T-cell (primary cell): ENCODE data around the gene NRF1. TPM values are rescaled to one million over a fixed set of nuclear protein-coding genes. Genes with fewer than 3 reads are reported as not detected.
"Not testable (repeated sequence)": the region's sequence is repeated elsewhere in the genome, so short reads cannot be mapped to it uniquely, and the experiment has no call there.

Experiments used
- ATAC-seq, 4 experiments: fragments of 200-7000 bp in 3 of 4; fragments of 150-1000 bp in 1 of 4; cut with Tn5 transposase; replicated peaks in 1 of 4; 1 replicate in 3 of 4; 2 replicates in 1 of 4; pipeline ENCODE4 v1.10.0; 2021; ENCODE audit warnings: moderate library complexity in 3 of 4, mild to moderate bottlenecking in 2 of 4, moderate number of reproducible peaks in 1 of 4
- CTCF ChIA-PET, 2 donors: fragments of 300-600 bp; sonication (Branson Sonifier 250); formaldehyde crosslinking; loops; one replicate each; lab custom pipeline; 2022; ENCODE audit warnings: antibody characterized with exemption in 2 of 2; lab: Charles Lee
- POLR2A ChIA-PET, 2 donors: fragments of 300-600 bp; sonication (Branson Sonifier 250); formaldehyde crosslinking; loops; one replicate each; lab custom pipeline; 2022; ENCODE audit warnings: antibody characterized with exemption in 2 of 2; lab: Charles Lee
- DNase-seq, 35 experiments: peaks; one replicate each; pipeline versions ENCODE4 v3.0.0 to v3.0.0-alpha.2; 2013 to 2023
- H3K27ac ChIP-seq: one replicate; pipeline ENCODE4 v1.5.1; 2013; ENCODE audit warnings: low read length
- H3K27me3 ChIP-seq, 2 experiments: replicated peaks in 1 of 2; 1 replicate in 1 of 2; 2 replicates in 1 of 2; pipeline versions ENCODE4 v1.6.1 to v1.7.0; 2013; ENCODE audit warnings: low read length in 1 of 2, mixed read lengths in 1 of 2; ENCODE audit not compliant: control insufficient read depth in 2 of 2, insufficient read depth in 2 of 2; ENCODE audit errors: extremely low read depth in 1 of 2
- H3K36me3 ChIP-seq, 2 donors: 1 replicate in 1 of 2; 2 replicates in 1 of 2; pipeline versions ENCODE4 v1.6.1 to v1.7.0; 2013; ENCODE audit warnings: low read length in 1 of 2; ENCODE audit not compliant: control insufficient read depth in 2 of 2, insufficient read depth in 1 of 2; ENCODE audit errors: extremely low read depth in 1 of 2
- H3K4me1 ChIP-seq, 2 experiments: 1 replicate in 1 of 2; 2 replicates in 1 of 2; pipeline versions ENCODE4 v1.6.1 to v1.7.0; 2013; ENCODE audit warnings: low read length in 2 of 2, mixed read lengths in 1 of 2; ENCODE audit not compliant: insufficient read depth in 2 of 2, control insufficient read depth in 1 of 2; ENCODE audit errors: extremely low read depth in 1 of 2
- H3K4me3 ChIP-seq, 2 donors: 1 replicate in 1 of 2; 2 replicates in 1 of 2; pipeline versions ENCODE4 v1.5.1 to v1.7.0; 2013; ENCODE audit warnings: mild to moderate bottlenecking in 2 of 2, low read length in 1 of 2, moderate library complexity in 1 of 2; ENCODE audit not compliant: control insufficient read depth in 1 of 2; ENCODE audit errors: extremely low read depth in 1 of 2
- H3K9me3 ChIP-seq: 2 replicates; pipeline ENCODE4 v1.7.0; 2013
- H3K27ac Mint-ChIP-seq, 2 donors: one replicate each; pipeline ENCODE4 v1.8.0; 2020 to 2021; ENCODE audit warnings: mild to moderate bottlenecking in 2 of 2, mixed read lengths in 2 of 2
- H3K27me3 Mint-ChIP-seq, 2 donors: one replicate each; pipeline ENCODE4 v1.8.0; 2021 to 2022; ENCODE audit warnings: mixed read lengths in 2 of 2
- H3K36me3 Mint-ChIP-seq: one replicate; pipeline ENCODE4 v1.8.0; 2021; ENCODE audit warnings: mixed read lengths
- H3K4me1 Mint-ChIP-seq, 3 donors: one replicate each; pipeline ENCODE4 v1.8.0; 2020 to 2022; ENCODE audit warnings: mixed read lengths in 3 of 3, mild to moderate bottlenecking in 1 of 3
- H3K4me3 Mint-ChIP-seq, 3 donors: one replicate each; pipeline ENCODE4 v1.8.0; 2020 to 2022; ENCODE audit warnings: mild to moderate bottlenecking in 3 of 3, mixed read lengths in 3 of 3, moderate library complexity in 3 of 3
- H3K9me3 Mint-ChIP-seq, 3 donors: one replicate each; pipeline ENCODE4 v1.8.0; 2020 to 2022; ENCODE audit warnings: mixed read lengths in 3 of 3
- WGBS: methylation state at CpG from one replicate; pipeline ENCODE4 v1.1.5; 2013; ENCODE audit warnings: missing lambda C conversion rate; ENCODE audit not compliant: insufficient coverage; 5-methylcytosine and 5-hydroxymethylcytosine counted together
- total RNA-seq, 35 experiments: library from RNA in 6 of 35; stranded (reverse) in 6 of 35; fragments of 120-200 nt in 1 of 35; gene quantifications; one replicate each; pipeline versions ENCODE4 v1.2.1 to v1.2.4 and lab custom pipeline; 2013 to 2026

NRF1 gene
- total RNA-seq, 5 donors from 2014 or later (not counting 1 experiment from before 2014, with no cell fraction given): 31.5 to 38.0 (median 35.6) TPM

GRCh38 chr7:129636030-129636550, 24.6 kb downstream of the NRF1 start:
- CTCF ChIA-PET: interaction anchor here in 1 of 2 donors (2.0 kb wide), 1 partner anchor 25 kb away, joined by 6 read pairs; the partner anchor contains the start of gene NRF1
- H3K4me1 Mint-ChIP-seq: peaks cover 52 to 59% (median 57%) of the 10 kb centered on the region in 3 donors
- H3K9me3 Mint-ChIP-seq, H3K9me3 ChIP-seq, H3K27ac ChIP-seq, H3K4me3 ChIP-seq, H3K36me3 Mint-ChIP-seq, H3K27me3 ChIP-seq, H3K4me3 Mint-ChIP-seq, H3K27me3 Mint-ChIP-seq, DNase-seq, H3K36me3 ChIP-seq, POLR2A ChIA-PET, H3K27ac Mint-ChIP-seq, ATAC-seq: not testable (repeated sequence)
- 87% methylated on average over 3 of the region's 5 CpGs for WGBS
- peaks cover 0 to 11% of the 10 kb centered on the region in 2 experiments for H3K4me1 ChIP-seq

- ATAC-seq (no peak), DNase-seq (no peak)
- H3K4me1 Mint-ChIP-seq: peaks cover 50 to 59% (median 52%) of the 10 kb centered on the region in 3 donors
- H3K36me3 Mint-ChIP-seq: peaks cover 3% of the 10 kb centered on the region
- H3K9me3 ChIP-seq: no peaks in the 10 kb centered on the region
- no peaks in the 10 kb centered on the region for H3K27me3 Mint-ChIP-seq
- CTCF ChIA-PET: interaction anchor here in 1 of 2 donors (0.5 to 2.0 kb wide), 4 partner anchors 14 to 261 kb away, joined by 3 to 9 read pairs (median 5); partner anchors contain the start of gene NRF1
- H3K4me1 ChIP-seq: peaks cover 0 to 11% of the 10 kb centered on the region in 2 experiments
- H3K27ac ChIP-seq: no peak overlapping the region
- H3K36me3 ChIP-seq: peaks cover 0 to 3% of the 10 kb centered on the region in 2 donors
- POLR2A ChIA-PET: interaction anchor here in 1 of 2 donors (0.8 kb wide), 1 partner anchor 25 kb away, joined by 3 read pairs; the partner anchor contains the start of gene NRF1
- H3K4me3 Mint-ChIP-seq: no peak overlapping the region
- no peaks in the 10 kb centered on the region for H3K27me3 ChIP-seq
- no peaks in the 10 kb centered on the region for H3K9me3 Mint-ChIP-seq
- WGBS: 100% methylated on average over 1 of the region's 4 CpGs
- no peak overlapping the region for H3K4me3 ChIP-seq
- H3K27ac Mint-ChIP-seq: no peak overlapping the region
Observed at GRCh38 chr7:129636641-129637040, 25.1 kb downstream of the NRF1 start.

- Histone ChIP-seq H3K27me3 (no peaks in the 10 kb centered on the region), H3K4me1 (peaks cover 0 to 6% of the 10 kb centered on the region in 2 experiments), H3K9me3 (no peaks in the 10 kb centered on the region), H3K4me3 (no peak overlapping the region), H3K27ac (no peak overlapping the region), H3K36me3 (peaks cover 3 to 7% of the 10 kb centered on the region in 2 donors)
- CTCF ChIA-PET: interaction anchor here in 1 of 2 donors (0.6 to 1.7 kb wide), 3 partner anchors 28 to 66 kb away, joined by 3 to 7 read pairs (median 3); no protein-coding TSS in a partner anchor
- H3K27ac Mint-ChIP-seq: no peak overlapping the region
- WGBS: 71% methylated on average over 1 of the region's 2 CpGs
- no peak overlapping the region for H3K4me3 Mint-ChIP-seq
- H3K9me3 Mint-ChIP-seq: no peaks in the 10 kb centered on the region
- no peak for ATAC-seq
- H3K36me3 Mint-ChIP-seq: peaks cover 3% of the 10 kb centered on the region
- peaks cover 30 to 51% (median 44%) of the 10 kb centered on the region in 3 donors for H3K4me1 Mint-ChIP-seq
- no peaks in the 10 kb centered on the region for H3K27me3 Mint-ChIP-seq
- POLR2A ChIA-PET: no interaction called here
- DNase-seq: no peak
Observed at GRCh38 chr7:129640400-129640799, 28.9 kb downstream of the NRF1 start.

DNA sequence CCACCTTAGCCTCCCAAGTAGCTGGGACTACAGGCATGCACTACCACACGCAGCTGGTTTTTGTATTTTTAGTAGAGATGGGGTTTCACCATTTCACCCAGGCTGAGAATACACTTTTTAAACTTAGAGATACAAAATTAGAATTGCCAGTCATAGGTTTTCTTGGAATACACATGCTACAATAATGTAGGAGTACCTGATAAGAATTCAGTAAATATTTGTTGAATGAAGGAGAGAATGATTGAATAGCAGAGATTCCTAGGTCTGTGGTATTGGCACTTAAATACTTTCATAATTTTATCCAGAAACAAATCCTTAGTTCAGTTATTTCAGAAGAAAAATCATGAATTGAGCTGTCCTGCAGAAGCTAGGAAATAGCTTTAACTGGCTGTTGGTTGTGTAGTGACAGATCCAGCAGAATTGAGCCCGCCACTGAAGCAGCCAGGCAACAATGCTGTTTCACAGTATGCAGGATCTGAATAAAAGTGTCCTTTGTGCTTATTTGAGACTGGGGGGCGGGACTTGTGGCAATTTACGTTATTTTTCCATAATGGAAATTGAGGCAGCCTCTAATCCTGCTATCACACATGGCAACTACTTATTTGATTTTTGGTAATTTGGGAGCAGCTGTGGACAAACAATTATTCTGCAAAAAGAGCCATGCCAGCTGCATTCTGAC, 31.5 kb downstream of the NRF1 start:
- H3K27me3 Mint-ChIP-seq: no peaks in the 10 kb centered on the region
- H3K4me3 Mint-ChIP-seq: no peak overlapping the region

GRCh38 chr7:129643550-129644170, 32.1 kb downstream of the NRF1 start:
- DNase-seq: no peak
- Histone ChIP-seq H3K27me3 (no peaks in the 10 kb centered on the region), H3K4me1 (no peaks in the 10 kb centered on the region), H3K27ac (no peak overlapping the region), H3K4me3 (no peak overlapping the region), H3K36me3 (peaks cover 0 to 7% of the 10 kb centered on the region in 2 donors), H3K9me3 (no peaks in the 10 kb centered on the region)
- WGBS: 83% methylated on average over 3 of the region's 6 CpGs
- H3K36me3 Mint-ChIP-seq: peaks cover 19% of the 10 kb centered on the region
- no peaks in the 10 kb centered on the region for H3K27me3 Mint-ChIP-seq
- H3K4me1 Mint-ChIP-seq: peaks cover 17 to 33% (median 29%) of the 10 kb centered on the region in 3 donors
- H3K27ac Mint-ChIP-seq: no peak overlapping the region
- POLR2A ChIA-PET: no interaction called here
- no peak for ATAC-seq
- no peak overlapping the region for H3K4me3 Mint-ChIP-seq
- no peaks in the 10 kb centered on the region for H3K9me3 Mint-ChIP-seq
- CTCF ChIA-PET: interaction anchor here (0.5 to 1.7 kb wide), 6 partner anchors 14 to 276 kb away, joined by 3 to 9 read pairs (median 4); no protein-coding TSS in a partner anchor

More for the DNA sequence above, 31.5 kb downstream of the NRF1 start:
- no peaks in the 10 kb centered on the region for H3K9me3 ChIP-seq
- ATAC-seq (no peak), DNase-seq (no peak)
- H3K4me1 ChIP-seq: peaks cover 0 to 3% of the 10 kb centered on the region in 2 experiments
- POLR2A ChIA-PET: interaction anchor here in 1 of 2 donors (0.7 kb wide), 1 partner anchor 26 kb away, joined by 22 read pairs; no protein-coding TSS in a partner anchor
- Mint-ChIP-seq H3K9me3 (no peaks in the 10 kb centered on the region), H3K36me3 (peaks cover 15% of the 10 kb centered on the region), H3K4me1 (peaks cover 19 to 37% (median 33%) of the 10 kb centered on the region in 3 donors), H3K27ac (no peak overlapping the region)
- CTCF ChIA-PET: interaction anchor here (0.5 to 1.4 kb wide), 4 partner anchors 13 to 276 kb away, joined by 3 to 5 read pairs (median 4); no protein-coding TSS in a partner anchor
- H3K4me3 ChIP-seq: no peak overlapping the region
- 100% methylated on average over 1 of the region's 4 CpGs for WGBS
- no peak overlapping the region for H3K27ac ChIP-seq
- H3K36me3 ChIP-seq: peaks cover 0 to 7% of the 10 kb centered on the region in 2 donors
- H3K27me3 ChIP-seq: no peaks in the 10 kb centered on the region

GRCh38 chr7:129644634-129645230, 33.2 kb downstream of the NRF1 start:
- CTCF ChIA-PET: interaction anchor here (1.1 to 1.7 kb wide), 4 partner anchors 32 to 303 kb away, joined by 3 to 9 read pairs (median 4); no protein-coding TSS in a partner anchor
- no peak overlapping the region for H3K27ac ChIP-seq
- ATAC-seq (no peak), DNase-seq (peak in 1 of 35 experiments; percentile 43)
- POLR2A ChIA-PET: no interaction called here
- H3K4me1 Mint-ChIP-seq: peaks cover 20 to 37% (median 35%) of the 10 kb centered on the region in 3 donors
- H3K27me3 ChIP-seq: no peaks in the 10 kb centered on the region
- peaks cover 22% of the 10 kb centered on the region for H3K36me3 Mint-ChIP-seq
- no peaks in the 10 kb centered on the region for H3K4me1 ChIP-seq
- H3K27me3 Mint-ChIP-seq: no peaks in the 10 kb centered on the region
- WGBS: no CpG with 5 or more reads among the region's 2 CpGs
- H3K4me3 ChIP-seq: no peak overlapping the region
- no peak overlapping the region for H3K4me3 Mint-ChIP-seq
- peaks cover 0 to 7% of the 10 kb centered on the region in 2 donors for H3K36me3 ChIP-seq
- no peaks in the 10 kb centered on the region for H3K9me3 ChIP-seq
- no peaks in the 10 kb centered on the region for H3K9me3 Mint-ChIP-seq
- no peak overlapping the region for H3K27ac Mint-ChIP-seq
